Measurements from ENCODE around the gene PER3.

PER3 gene

GRCh38 chr1:7850786-7851185 lies 66.7 kb downstream of the PER3 start:
- Histone ChIP-seq H3K36me3 (ENCODE audit: control insufficient read depth in 2 of 2, insufficient read depth in 2 of 2, low read length in 2 of 2) (no peaks in the 10 kb centered on the region), H3K27ac (ENCODE audit: low read depth in 2 of 2, low read length in 2 of 2) (no peak overlapping the region), H3K9ac (ENCODE audit: low read depth in 1 of 2, low read length in 2 of 2) (no peak overlapping the region), H3K4me1 (ENCODE audit: control insufficient read depth in 2 of 2, insufficient read depth in 2 of 2, low read length in 2 of 2) (no peaks in the 10 kb centered on the region), H3K4me3 (ENCODE audit: low read length in 2 of 2) (no peak overlapping the region), H3K9me3 (ENCODE audit: control insufficient read depth in 2 of 2, low read length in 2 of 2) (no peaks in the 10 kb centered on the region), H3K27me3 (ENCODE audit: control insufficient read depth in 2 of 2, insufficient read depth in 2 of 2, low read length in 2 of 2) (no peaks in the 10 kb centered on the region)

- Histone ChIP-seq H3K9ac (ENCODE audit: low read depth in 1 of 2, low read length in 2 of 2) (no peak within 1 kb of the TSS), H3K36me3 (ENCODE audit: control insufficient read depth in 2 of 2, insufficient read depth in 2 of 2, low read length in 2 of 2) (no peaks in the 10 kb centered on the region), H3K27me3 (ENCODE audit: control insufficient read depth in 2 of 2, insufficient read depth in 2 of 2, low read length in 2 of 2) (no peaks in the 10 kb centered on the region), H3K4me3 (ENCODE audit: low read length in 2 of 2) (no peak within 1 kb of the TSS), H3K9me3 (ENCODE audit: control insufficient read depth in 2 of 2, low read length in 2 of 2) (no peaks in the 10 kb centered on the region), H3K4me1 (ENCODE audit: control insufficient read depth in 2 of 2, insufficient read depth in 2 of 2, low read length in 2 of 2) (no peaks in the 10 kb centered on the region), H3K27ac (ENCODE audit: low read depth in 2 of 2, low read length in 2 of 2) (no peak within 1 kb of the TSS)
Measured at GRCh38 chr1:7852804-7853683, 69.0 kb downstream of the PER3 start, which contains the start of gene UTS2. Gene UTS2, minus strand, starts transcription at chr1:7853065. Its CDS starts 62 bp downstream, at chr1:7853003.

GRCh38 chr1:7853684-7854026 lies 69.6 kb downstream of the PER3 start:
- Histone ChIP-seq H3K9me3 (ENCODE audit: control insufficient read depth in 2 of 2, low read length in 2 of 2) (no peaks in the 10 kb centered on the region), H3K36me3 (ENCODE audit: control insufficient read depth in 2 of 2, insufficient read depth in 2 of 2, low read length in 2 of 2) (no peaks in the 10 kb centered on the region), H3K27ac (ENCODE audit: low read depth in 2 of 2, low read length in 2 of 2) (no peak overlapping the region), H3K4me3 (ENCODE audit: low read length in 2 of 2) (no peak overlapping the region), H3K4me1 (ENCODE audit: control insufficient read depth in 2 of 2, insufficient read depth in 2 of 2, low read length in 2 of 2) (no peaks in the 10 kb centered on the region), H3K27me3 (ENCODE audit: control insufficient read depth in 2 of 2, insufficient read depth in 2 of 2, low read length in 2 of 2) (no peaks in the 10 kb centered on the region), H3K9ac (ENCODE audit: low read depth in 1 of 2, low read length in 2 of 2) (no peak overlapping the region)

- Histone ChIP-seq H3K9ac (ENCODE audit: low read depth in 1 of 2, low read length in 2 of 2) (no peak overlapping the region), H3K27me3 (ENCODE audit: control insufficient read depth in 2 of 2, insufficient read depth in 2 of 2, low read length in 2 of 2) (no peaks in the 10 kb centered on the region), H3K9me3 (ENCODE audit: control insufficient read depth in 2 of 2, low read length in 2 of 2) (no peaks in the 10 kb centered on the region), H3K36me3 (ENCODE audit: control insufficient read depth in 2 of 2, insufficient read depth in 2 of 2, low read length in 2 of 2) (no peaks in the 10 kb centered on the region), H3K4me1 (ENCODE audit: control insufficient read depth in 2 of 2, insufficient read depth in 2 of 2, low read length in 2 of 2) (no peaks in the 10 kb centered on the region), H3K27ac (ENCODE audit: low read depth in 2 of 2, low read length in 2 of 2) (no peak overlapping the region), H3K4me3 (ENCODE audit: low read length in 2 of 2) (no peak overlapping the region)
Measured at GRCh38 chr1:7856345-7856744, 72.3 kb downstream of the PER3 start.

- Histone ChIP-seq H3K4me1 (ENCODE audit: control insufficient read depth in 2 of 2, insufficient read depth in 2 of 2, low read length in 2 of 2) (no peaks in the 10 kb centered on the region), H3K4me3 (ENCODE audit: low read length in 2 of 2) (no peak overlapping the region), H3K27ac (ENCODE audit: low read depth in 2 of 2, low read length in 2 of 2) (no peak overlapping the region)
Measured at GRCh38 chr1:7857000-7857399, 72.9 kb downstream of the PER3 start.

GRCh38 chr1:7857985-7858384 lies 73.9 kb downstream of the PER3 start:
- Histone ChIP-seq H3K36me3 (ENCODE audit: control insufficient read depth in 2 of 2, insufficient read depth in 2 of 2, low read length in 2 of 2) (no peaks in the 10 kb centered on the region), H3K27me3 (ENCODE audit: control insufficient read depth in 2 of 2, insufficient read depth in 2 of 2, low read length in 2 of 2) (no peaks in the 10 kb centered on the region), H3K4me1 (ENCODE audit: control insufficient read depth in 2 of 2, insufficient read depth in 2 of 2, low read length in 2 of 2) (no peaks in the 10 kb centered on the region), H3K4me3 (ENCODE audit: low read length in 2 of 2) (no peak overlapping the region), H3K27ac (ENCODE audit: low read depth in 2 of 2, low read length in 2 of 2) (no peak overlapping the region), H3K9ac (ENCODE audit: low read depth in 1 of 2, low read length in 2 of 2) (no peak overlapping the region), H3K9me3 (ENCODE audit: control insufficient read depth in 2 of 2, low read length in 2 of 2) (no peaks in the 10 kb centered on the region)

More at GRCh38 chr1:7857000-7857399, 72.9 kb downstream of the PER3 start:
- no peak overlapping the region for H3K9ac ChIP-seq (ENCODE audit: low read depth in 1 of 2, low read length in 2 of 2)
- no peaks in the 10 kb centered on the region for H3K9me3 ChIP-seq (ENCODE audit: control insufficient read depth in 2 of 2, low read length in 2 of 2)
- no peaks in the 10 kb centered on the region for H3K36me3 ChIP-seq (ENCODE audit: control insufficient read depth in 2 of 2, insufficient read depth in 2 of 2, low read length in 2 of 2)
- no peaks in the 10 kb centered on the region for H3K27me3 ChIP-seq (ENCODE audit: control insufficient read depth in 2 of 2, insufficient read depth in 2 of 2, low read length in 2 of 2)

GRCh38 chr1:7859406-7859805 lies 75.3 kb downstream of the PER3 start:
- Histone ChIP-seq H3K4me1 (ENCODE audit: control insufficient read depth in 2 of 2, insufficient read depth in 2 of 2, low read length in 2 of 2) (no peaks in the 10 kb centered on the region), H3K27me3 (ENCODE audit: control insufficient read depth in 2 of 2, insufficient read depth in 2 of 2, low read length in 2 of 2) (no peaks in the 10 kb centered on the region), H3K27ac (ENCODE audit: low read depth in 2 of 2, low read length in 2 of 2) (no peak overlapping the region), H3K9me3 (ENCODE audit: control insufficient read depth in 2 of 2, low read length in 2 of 2) (no peaks in the 10 kb centered on the region), H3K9ac (ENCODE audit: low read depth in 1 of 2, low read length in 2 of 2) (no peak overlapping the region), H3K36me3 (ENCODE audit: control insufficient read depth in 2 of 2, insufficient read depth in 2 of 2, low read length in 2 of 2) (no peaks in the 10 kb centered on the region), H3K4me3 (ENCODE audit: low read length in 2 of 2) (no peak overlapping the region)

- Histone ChIP-seq H3K36me3 (ENCODE audit: control insufficient read depth in 2 of 2, insufficient read depth in 2 of 2, low read length in 2 of 2) (no peaks in the 10 kb centered on the region), H3K9me3 (ENCODE audit: control insufficient read depth in 2 of 2, low read length in 2 of 2) (no peaks in the 10 kb centered on the region), H3K9ac (ENCODE audit: low read depth in 1 of 2, low read length in 2 of 2) (no peak overlapping the region), H3K27ac (ENCODE audit: low read depth in 2 of 2, low read length in 2 of 2) (no peak overlapping the region), H3K4me3 (ENCODE audit: low read length in 2 of 2) (no peak overlapping the region), H3K27me3 (ENCODE audit: control insufficient read depth in 2 of 2, insufficient read depth in 2 of 2, low read length in 2 of 2) (no peaks in the 10 kb centered on the region), H3K4me1 (ENCODE audit: control insufficient read depth in 2 of 2, insufficient read depth in 2 of 2, low read length in 2 of 2) (no peaks in the 10 kb centered on the region)
Measured at GRCh38 chr1:7860130-7860529, 76.0 kb downstream of the PER3 start.

GRCh38 chr1:7861452-7861851 lies 77.4 kb downstream of the PER3 start:
- H3K4me3 ChIP-seq (ENCODE audit: low read length in 2 of 2): no peak overlapping the region
- H3K9ac ChIP-seq (ENCODE audit: low read depth in 1 of 2, low read length in 2 of 2): no peak overlapping the region
- no peaks in the 10 kb centered on the region for H3K9me3 ChIP-seq (ENCODE audit: control insufficient read depth in 2 of 2, low read length in 2 of 2)
- H3K27me3 ChIP-seq (ENCODE audit: control insufficient read depth in 2 of 2, insufficient read depth in 2 of 2, low read length in 2 of 2): no peaks in the 10 kb centered on the region
- H3K4me1 ChIP-seq (ENCODE audit: control insufficient read depth in 2 of 2, insufficient read depth in 2 of 2, low read length in 2 of 2): no peaks in the 10 kb centered on the region
- H3K27ac ChIP-seq (ENCODE audit: low read depth in 2 of 2, low read length in 2 of 2): no peak overlapping the region
- no peaks in the 10 kb centered on the region for H3K36me3 ChIP-seq (ENCODE audit: control insufficient read depth in 2 of 2, insufficient read depth in 2 of 2, low read length in 2 of 2)

GRCh38 chr1:7862211-7863060 lies 78.3 kb downstream of the PER3 start:
- H3K27me3 ChIP-seq (ENCODE audit: control insufficient read depth in 2 of 2, insufficient read depth in 2 of 2, low read length in 2 of 2): no peaks in the 10 kb centered on the region
- H3K36me3 ChIP-seq (ENCODE audit: control insufficient read depth in 2 of 2, insufficient read depth in 2 of 2, low read length in 2 of 2): no peaks in the 10 kb centered on the region
- H3K9ac ChIP-seq (ENCODE audit: low read depth in 1 of 2, low read length in 2 of 2): no peak overlapping the region
- H3K4me3 ChIP-seq (ENCODE audit: low read length in 2 of 2): no peak overlapping the region
- H3K27ac ChIP-seq (ENCODE audit: low read depth in 2 of 2, low read length in 2 of 2): no peak overlapping the region
- H3K4me1 ChIP-seq (ENCODE audit: control insufficient read depth in 2 of 2, insufficient read depth in 2 of 2, low read length in 2 of 2): no peaks in the 10 kb centered on the region
- H3K9me3 ChIP-seq (ENCODE audit: control insufficient read depth in 2 of 2, low read length in 2 of 2): no peaks in the 10 kb centered on the region

Data from mucosa of rectum (tissue), 2 donors.